NCI-H128 (cell line): ENCODE measurements around the gene LCN1.

ENCODE experiments used
- DNase-seq: peaks from one replicate; lab custom pipeline; 2025; ENCODE audit not compliant: unreplicated experiment; lab: John Stamatoyannopoulos, UW

The LCN1 gene

GRCh38 chr9:135520916-135521607 is at the start of gene LCN1:
Gene LCN1 (plus strand): TSS chr9:135521440. CDS start chr9:135521498, 58 bp downstream.
- DNase-seq = no peak

- no peak for DNase-seq
Measured at GRCh38 chr9:135471791-135472640, 49.2 kb upstream of the LCN1 start.

- no peak for DNase-seq
Measured at GRCh38 chr9:135473972-135474543, 47.2 kb upstream of the LCN1 start.

GRCh38 chr9:135474915-135475314 is 46.3 kb upstream of the LCN1 start:
- DNase-seq = no peak

- DNase-seq = no peak
Measured at GRCh38 chr9:135476561-135477355, 44.5 kb upstream of the LCN1 start.

GRCh38 chr9:135478191-135478590 is 43.0 kb upstream of the LCN1 start:
- DNase-seq = no peak

GRCh38 chr9:135478829-135479468 is 42.3 kb upstream of the LCN1 start:
- no peak for DNase-seq

- no peak for DNase-seq
Measured at GRCh38 chr9:135479469-135480052, 41.7 kb upstream of the LCN1 start, which contains the start of gene PPP1R26. Gene PPP1R26 (plus strand): TSS chr9:135479782. CDS start chr9:135484511, 4,729 bp downstream.

- DNase-seq = no peak
Measured at GRCh38 chr9:135480071-135480939, 40.9 kb upstream of the LCN1 start.

- DNase-seq = no peak
Measured at GRCh38 chr9:135480940-135481310, 40.3 kb upstream of the LCN1 start.

- no peak for DNase-seq
Measured at GRCh38 chr9:135482015-135482754, 39.1 kb upstream of the LCN1 start.

GRCh38 chr9:135484460-135485277 is 36.6 kb upstream of the LCN1 start:
- DNase-seq = no peak

GRCh38 chr9:135485385-135485784 is 35.9 kb upstream of the LCN1 start:
- DNase-seq = no peak

- no peak for DNase-seq
Measured at GRCh38 chr9:135485832-135486231, 35.4 kb upstream of the LCN1 start.

GRCh38 chr9:135486267-135487065 is 34.8 kb upstream of the LCN1 start:
- no peak for DNase-seq

- no peak for DNase-seq
Measured at GRCh38 chr9:135487281-135488012, 33.8 kb upstream of the LCN1 start.
